Tibial nerve (tissue), 4 donors: ENCODE results near the gene INHBB. TPM values are rescaled to one million over a fixed set of nuclear protein-coding genes. Genes with fewer than 3 reads are reported as not detected.
A peak's percentile ranks its signal among the peaks of the same experiment; 100 is the strongest.

ENCODE experiments used
- DNase-seq, 2 donors: peaks; one replicate each; pipeline ENCODE4 v3.0.0-alpha.2; 2019; ENCODE audit warnings: low spot score in 2 of 2
- H3K27ac ChIP-seq, 4 donors: fragments of 200-600 bp; sonication (generic) in 3 of 4; one replicate each; pipeline ENCODE4 v1.5.1; 2017 to 2019; ENCODE audit warnings: mild to moderate bottlenecking in 1 of 4
- H3K27me3 ChIP-seq, 2 donors: fragments of 200-600 bp; sonication (generic) in 1 of 2; one replicate each; pipeline versions ENCODE4 v1.5.1 to v1.6.0; 2017 to 2019
- H3K36me3 ChIP-seq, 3 donors: fragments of 200-600 bp; sonication (generic); one replicate each; pipeline ENCODE4 v1.5.1; 2018 to 2019
- H3K4me1 ChIP-seq, 4 donors: fragments of 200-600 bp; sonication (generic) in 3 of 4; one replicate each; pipeline ENCODE4 v1.5.1; 2017 to 2019
- H3K4me3 ChIP-seq, 4 donors: fragments of 200-600 bp; sonication (generic) in 3 of 4; one replicate each; pipeline ENCODE4 v1.5.1; 2017 to 2019; ENCODE audit warnings: mild to moderate bottlenecking in 1 of 4, moderate library complexity in 1 of 4
- H3K9me3 ChIP-seq, 4 donors: fragments of 200-600 bp; sonication (generic) in 3 of 4; one replicate each; pipeline ENCODE4 v1.5.1; 2017 to 2019
- EP300 ChIP-seq, 2 donors: sonication (generic); formaldehyde crosslinking; IDR thresholded peaks; one replicate each; pipeline ENCODE4 v1.6.1; 2017; ENCODE audit warnings: antibody characterized with exemption in 2 of 2, mild to moderate bottlenecking in 1 of 2
- POLR2A ChIP-seq, 2 donors: fragments of 450-650 bp; IDR thresholded peaks; one replicate each; pipeline ENCODE4 v1.6.1; 2017; ENCODE audit warnings: antibody characterized with exemption in 2 of 2, mild to moderate bottlenecking in 2 of 2, moderate library complexity in 2 of 2
- WGBS, 2 donors: methylation state at CpG; one replicate each; pipeline ENCODE4 v1.1.5; 2018; 5-methylcytosine and 5-hydroxymethylcytosine counted together
- total RNA-seq, 4 donors: library from RNA; depleted of rRNA; stranded (reverse); fragments of >200 nt; gene quantifications; one replicate each; pipeline ENCODE4 v1.1.0, GENCODE V29; 2016
- TF ChIP-seq, protein P1 (sequence below), 5 experiments: fragments of 200-600 bp in 3 of 5; fragments of 450-650 bp in 2 of 5; sonication (generic) in 3 of 5; IDR thresholded peaks; one replicate each; pipeline ENCODE4 v1.5.1; 2016 to 2019; ENCODE audit warnings: antibody characterized with exemption in 5 of 5, mild to moderate bottlenecking in 3 of 5, moderate library complexity in 2 of 5

INHBB gene
- total RNA-seq, 4 donors from 2014 or later, result 21.9 to 26.5 (median 24.3) TPM

DNA sequence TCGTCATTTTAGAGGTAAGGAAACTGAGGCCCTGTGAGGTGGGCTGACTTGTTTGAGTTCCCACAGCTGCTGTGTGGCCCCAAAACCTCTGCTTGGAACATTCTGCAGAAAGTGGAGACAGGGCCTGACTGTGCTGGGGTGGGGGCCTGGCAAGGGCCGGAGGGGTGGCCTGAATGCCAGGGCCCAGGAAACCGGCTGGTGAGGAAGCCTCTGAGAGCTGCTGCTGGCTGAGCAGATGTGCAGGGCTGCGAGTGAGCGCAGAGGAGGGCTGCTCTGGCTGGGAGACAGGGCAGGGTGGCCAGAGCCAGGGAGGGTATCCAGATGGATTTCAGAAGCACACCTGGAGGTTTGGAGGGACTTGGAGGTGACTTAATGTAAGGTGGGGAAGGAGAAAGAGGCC lies 29.9 kb upstream of the INHBB start:
- 94 to 95% methylated on average over 5 of the region's 5 CpGs for WGBS, 2 donors
- H3K4me3 ChIP-seq, result no peak overlapping the region
- no peaks in the 10 kb centered on the region for H3K27me3 ChIP-seq
- H3K4me1 ChIP-seq, result peaks cover 0 to 40% (median 5%) of the 10 kb centered on the region in 4 donors
- TF ChIP-seq, protein P1, sequence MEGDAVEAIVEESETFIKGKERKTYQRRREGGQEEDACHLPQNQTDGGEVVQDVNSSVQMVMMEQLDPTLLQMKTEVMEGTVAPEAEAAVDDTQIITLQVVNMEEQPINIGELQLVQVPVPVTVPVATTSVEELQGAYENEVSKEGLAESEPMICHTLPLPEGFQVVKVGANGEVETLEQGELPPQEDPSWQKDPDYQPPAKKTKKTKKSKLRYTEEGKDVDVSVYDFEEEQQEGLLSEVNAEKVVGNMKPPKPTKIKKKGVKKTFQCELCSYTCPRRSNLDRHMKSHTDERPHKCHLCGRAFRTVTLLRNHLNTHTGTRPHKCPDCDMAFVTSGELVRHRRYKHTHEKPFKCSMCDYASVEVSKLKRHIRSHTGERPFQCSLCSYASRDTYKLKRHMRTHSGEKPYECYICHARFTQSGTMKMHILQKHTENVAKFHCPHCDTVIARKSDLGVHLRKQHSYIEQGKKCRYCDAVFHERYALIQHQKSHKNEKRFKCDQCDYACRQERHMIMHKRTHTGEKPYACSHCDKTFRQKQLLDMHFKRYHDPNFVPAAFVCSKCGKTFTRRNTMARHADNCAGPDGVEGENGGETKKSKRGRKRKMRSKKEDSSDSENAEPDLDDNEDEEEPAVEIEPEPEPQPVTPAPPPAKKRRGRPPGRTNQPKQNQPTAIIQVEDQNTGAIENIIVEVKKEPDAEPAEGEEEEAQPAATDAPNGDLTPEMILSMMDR (IDR thresholded peaks at IDR 0.05), result no peak
- TF ChIP-seq POLR2A (IDR thresholded peaks at IDR 0.05) (no peak), EP300 (IDR thresholded peaks at IDR 0.05) (no peak)
- H3K36me3 ChIP-seq, result no peaks in the 10 kb centered on the region
- no peak overlapping the region for H3K27ac ChIP-seq
- H3K9me3 ChIP-seq, result no peaks in the 10 kb centered on the region
- no peak for DNase-seq

DNA sequence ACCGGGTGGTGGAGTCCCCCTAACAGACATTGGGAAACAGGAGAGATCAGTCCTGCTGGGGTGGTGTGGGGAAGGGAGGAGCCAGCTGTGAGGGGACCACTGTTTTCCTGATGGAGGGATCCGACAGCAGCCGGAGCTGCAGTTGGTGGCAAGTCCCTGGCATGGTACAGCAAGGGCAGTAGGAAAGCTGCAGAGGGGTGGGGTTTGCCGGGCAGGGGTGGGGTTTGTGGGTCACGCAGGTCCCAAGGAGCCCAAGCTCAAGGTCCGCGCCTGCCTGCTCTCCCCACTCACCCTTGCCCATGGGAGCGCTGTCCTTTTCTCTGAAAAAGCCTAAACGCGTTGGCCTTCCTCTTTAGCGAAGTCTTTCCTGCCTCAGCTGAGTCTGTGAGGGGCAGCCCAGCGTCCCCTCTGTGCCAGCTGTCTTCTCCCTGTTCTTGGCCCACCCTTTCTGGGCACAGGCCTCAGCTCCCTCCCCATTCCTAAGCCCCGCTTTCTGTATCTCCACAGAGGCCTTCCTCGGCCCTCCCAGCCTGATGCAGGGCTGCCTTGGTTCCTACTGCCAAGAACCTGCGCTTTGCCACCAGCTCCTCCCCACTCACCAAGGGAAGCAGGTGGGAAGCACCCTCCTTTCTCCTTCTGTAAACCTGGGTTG lies 29.3 kb upstream of the INHBB start:
- H3K9me3 ChIP-seq, result no peaks in the 10 kb centered on the region
- no peak for DNase-seq
- H3K27ac ChIP-seq, result no peak overlapping the region
- TF ChIP-seq, protein P1 (IDR thresholded peaks at IDR 0.05), result no peak
- TF ChIP-seq POLR2A (IDR thresholded peaks at IDR 0.05) (no peak), EP300 (IDR thresholded peaks at IDR 0.05) (no peak)
- peaks cover 0 to 40% (median 5%) of the 10 kb centered on the region in 4 donors for H3K4me1 ChIP-seq
- H3K4me3 ChIP-seq, result no peak overlapping the region
- no peaks in the 10 kb centered on the region for H3K27me3 ChIP-seq
- no peaks in the 10 kb centered on the region for H3K36me3 ChIP-seq
- 84 to 91% methylated on average over 15 of the region's 15 CpGs for WGBS, 2 donors

DNA sequence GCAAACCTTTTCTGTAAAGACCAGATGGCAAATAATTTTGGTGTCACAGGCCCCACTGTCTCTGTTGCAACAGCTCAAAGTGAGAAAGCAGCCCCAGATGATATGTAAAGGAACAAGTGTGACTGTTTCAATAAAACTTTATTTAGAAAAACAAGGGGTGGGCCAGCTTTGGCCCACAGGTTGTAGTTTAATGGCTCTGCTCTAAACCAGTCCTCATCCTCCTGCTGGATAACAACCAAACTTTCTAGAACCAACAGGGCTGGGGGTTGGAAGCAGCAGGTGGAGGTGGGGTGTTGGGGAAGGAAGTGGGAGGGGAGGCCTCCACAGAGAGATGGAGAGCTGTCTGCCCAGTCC lies 28.8 kb upstream of the INHBB start:
- no peak overlapping the region for H3K4me3 ChIP-seq
- peaks cover 0 to 40% (median 5%) of the 10 kb centered on the region in 4 donors for H3K4me1 ChIP-seq
- H3K27ac ChIP-seq, result no peak overlapping the region
- no peaks in the 10 kb centered on the region for H3K27me3 ChIP-seq
- no peak for DNase-seq
- TF ChIP-seq EP300 (IDR thresholded peaks at IDR 0.05) (no peak), POLR2A (IDR thresholded peaks at IDR 0.05) (no peak)
- TF ChIP-seq, protein P1 (IDR thresholded peaks at IDR 0.05), result no peak
- H3K9me3 ChIP-seq, result no peaks in the 10 kb centered on the region
- no peaks in the 10 kb centered on the region for H3K36me3 ChIP-seq

DNA sequence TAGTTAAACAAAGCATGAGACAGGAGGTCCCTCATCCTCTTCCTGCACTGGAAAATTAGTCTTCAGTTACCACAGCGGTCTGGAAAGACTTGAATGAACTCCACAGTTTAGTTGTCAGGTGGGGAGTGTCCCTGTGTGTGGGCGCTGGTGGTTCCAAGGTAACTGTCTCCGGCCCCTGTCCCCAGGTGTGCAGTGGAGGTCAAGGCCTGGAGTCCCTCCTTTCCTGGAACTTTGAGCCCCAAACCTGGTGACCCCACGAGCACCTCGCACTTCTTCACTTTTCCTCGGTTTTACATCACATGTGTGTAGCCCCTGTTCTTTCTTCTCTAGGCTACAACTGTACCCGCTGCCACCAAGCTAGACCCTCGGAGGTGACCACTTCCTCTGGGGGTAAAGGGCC lies 28.0 kb upstream of the INHBB start:
- Histone ChIP-seq H3K9me3 (no peaks in the 10 kb centered on the region), H3K27me3 (no peaks in the 10 kb centered on the region), H3K4me1 (peaks cover 0 to 34% (median 3%) of the 10 kb centered on the region in 4 donors), H3K36me3 (no peaks in the 10 kb centered on the region), H3K4me3 (no peak overlapping the region), H3K27ac (no peak overlapping the region)
- 92 to 95% methylated on average over 8 of the region's 8 CpGs for WGBS, 2 donors
- TF ChIP-seq, protein P1 (IDR thresholded peaks at IDR 0.05), result no peak
- TF ChIP-seq EP300 (IDR thresholded peaks at IDR 0.05), result no peak
- TF ChIP-seq POLR2A (IDR thresholded peaks at IDR 0.05), result no peak
- no peak for DNase-seq

DNA sequence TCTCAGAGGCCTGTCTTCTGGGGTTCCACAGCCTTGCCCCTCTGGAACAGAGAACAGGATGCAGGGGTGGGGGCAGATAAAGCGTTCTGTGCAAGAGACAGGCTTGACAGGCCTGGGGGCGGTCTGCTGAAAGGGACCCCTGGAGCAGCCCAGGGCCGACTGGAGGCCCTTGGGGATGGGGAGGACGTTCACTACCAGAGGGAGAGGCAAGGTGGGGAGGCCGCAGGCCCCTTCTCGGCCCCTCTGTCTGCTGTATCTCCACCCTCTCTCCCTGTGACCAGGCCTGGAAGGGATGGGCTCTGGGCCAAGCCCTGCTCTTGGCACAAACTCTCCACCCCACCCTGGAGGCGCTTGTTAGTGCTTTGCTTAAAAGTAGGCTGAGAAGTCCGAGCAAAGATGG lies 27.3 kb upstream of the INHBB start:
- Histone ChIP-seq H3K4me1 (peaks cover 0 to 31% (median 2%) of the 10 kb centered on the region in 4 donors), H3K27ac (peak overlapping the region in 1 of 4 donors; percentile 26), H3K9me3 (no peaks in the 10 kb centered on the region), H3K4me3 (no peak overlapping the region), H3K36me3 (no peaks in the 10 kb centered on the region), H3K27me3 (no peaks in the 10 kb centered on the region)
- TF ChIP-seq, protein P1 (IDR thresholded peaks at IDR 0.05), result no peak
- TF ChIP-seq EP300 (IDR thresholded peaks at IDR 0.05) (no peak), POLR2A (IDR thresholded peaks at IDR 0.05) (no peak)
- 37 to 42% methylated on average over 8 of the region's 8 CpGs for WGBS, 2 donors
- peak in 1 of 2 donors; percentile 43 for DNase-seq
